Esophagus muscularis mucosa (tissue), 4 donors: ENCODE data around the gene HELZ.

ENCODE experiments used
- CTCF ChIP-seq, 3 experiments: fragments of 200-600 bp in 2 of 3; fragments of 450-650 bp in 1 of 3; sonication (generic) in 2 of 3; IDR thresholded peaks; one replicate each; pipeline ENCODE4 v1.5.1; 2017 to 2019; ENCODE audit warnings: antibody characterized with exemption in 3 of 3, mild to moderate bottlenecking in 2 of 3, moderate library complexity in 1 of 3
- EP300 ChIP-seq: sonication (generic); formaldehyde crosslinking; IDR thresholded peaks from one replicate; pipeline ENCODE4 v1.6.1; 2017; ENCODE audit warnings: antibody characterized with exemption
- POLR2A ChIP-seq: fragments of 450-650 bp; IDR thresholded peaks from one replicate; pipeline ENCODE4 v1.6.1; 2017; ENCODE audit warnings: antibody characterized with exemption, moderate library complexity, mild to moderate bottlenecking, low read depth
- POLR2AphosphoS5 ChIP-seq, 2 donors: sonication (generic); formaldehyde crosslinking; IDR thresholded peaks; one replicate each; pipeline ENCODE4 v1.6.1; 2017; ENCODE audit warnings: antibody characterized with exemption in 2 of 2

- no peak for TF ChIP-seq POLR2AphosphoS5 (IDR thresholded peaks at IDR 0.05)
- TF ChIP-seq POLR2A, result no peak
- no peak for TF ChIP-seq CTCF (IDR thresholded peaks at IDR 0.05)
- no peak for TF ChIP-seq EP300
These were observed 128.9 kb downstream of the HELZ start for GRCh38 chr17:67116045-67116575.
